ENCODE data around the gene XKR8. TPM values are rescaled to one million over a fixed set of nuclear protein-coding genes. Genes with fewer than 3 reads are reported as not detected.

XKR8 gene
- total RNA-seq, 1 experiment from 2014 or later, result 2.0 TPM

DNA sequence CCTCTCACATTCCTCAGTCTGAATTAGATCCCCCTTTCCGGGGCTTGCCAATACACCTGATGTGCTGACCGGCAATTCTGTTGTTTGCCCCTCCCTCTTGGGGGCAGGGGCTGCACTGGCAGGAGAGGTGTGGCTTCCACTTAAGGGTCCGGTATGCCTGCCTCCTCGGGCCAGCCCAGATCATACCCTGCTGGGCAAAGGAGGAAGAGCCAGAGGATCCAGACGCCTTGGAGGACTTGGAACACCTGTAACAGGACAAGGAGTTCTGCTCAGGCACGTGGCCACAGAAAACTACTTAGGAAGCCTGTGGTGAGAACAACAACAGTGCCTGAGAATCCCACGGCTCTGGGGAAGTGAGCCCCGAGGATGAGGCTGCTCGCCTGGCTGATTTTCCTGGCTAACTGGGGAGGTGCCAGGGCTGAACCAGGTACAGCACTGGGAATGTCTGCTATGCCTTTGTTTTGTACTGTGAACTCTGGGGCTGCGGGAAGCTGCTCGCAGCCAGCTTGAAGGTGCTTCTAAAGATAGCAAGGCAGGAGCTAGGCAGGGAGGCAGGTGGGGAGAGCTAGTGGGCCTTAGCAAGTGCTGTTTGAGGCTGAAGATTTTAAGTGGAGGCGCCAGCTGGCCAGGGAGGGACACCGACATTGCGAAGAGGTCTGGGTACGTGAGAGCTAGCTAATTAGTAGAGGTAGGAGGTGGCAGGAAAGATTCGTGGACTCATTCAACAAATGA, 24.8 kb upstream of the XKR8 start, which contains the start of gene SMPDL3B:
Gene SMPDL3B, plus strand, starts transcription at position 183 of the 732 bp plus-strand sequence. Its CDS starts 184 bp downstream, at position 367.
- Histone ChIP-seq H3K4me3 (ENCODE audit: low read length) (no peak within 1 kb of the TSS), H3K9ac (ENCODE audit: low read length) (no peak within 1 kb of the TSS)

DNA sequence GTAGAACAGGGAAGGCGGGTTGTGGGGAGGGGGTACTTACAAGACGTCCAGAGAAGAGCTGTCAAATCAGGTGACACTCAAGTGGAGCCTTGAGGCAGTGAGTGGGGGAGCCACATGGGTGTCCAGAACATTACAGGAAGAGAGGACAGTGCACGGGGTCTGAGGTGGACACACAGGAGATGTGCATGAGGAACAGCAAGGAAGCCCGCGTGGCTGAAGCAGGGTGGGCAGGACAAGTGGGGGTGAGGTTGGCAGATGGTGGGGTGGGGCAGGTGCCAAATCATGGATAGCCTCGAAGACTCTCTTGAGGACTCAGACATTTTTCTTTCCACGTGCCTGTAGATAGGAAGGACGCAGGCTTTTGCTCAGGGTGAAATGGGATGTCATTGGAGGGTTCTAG, 24.1 kb upstream of the XKR8 start:
- Histone ChIP-seq H3K4me1 (ENCODE audit: low read length) (peaks cover 14% of the 10 kb centered on the region), H2AFZ (ENCODE audit: low read length) (no peak overlapping the region), H3K9me3 (ENCODE audit: low read length) (no peaks in the 10 kb centered on the region)

More for the DNA sequence above, 24.8 kb upstream of the XKR8 start, which contains the start of gene SMPDL3B:
- DNase-seq, result no peak
- H3K9me3 ChIP-seq (ENCODE audit: low read length), result no peaks in the 10 kb centered on the region
- H3K9me2 ChIP-seq (replicated peaks; ENCODE audit: insufficient read depth, low read length), result no peaks in the 10 kb centered on the region
- H2AFZ ChIP-seq (ENCODE audit: low read length), result no peak within 1 kb of the TSS; the same call in 1 of the 2 replicates
- no peaks in the 10 kb centered on the region for H4K20me1 ChIP-seq (ENCODE audit: insufficient read depth, low read depth, low read length)
- no peaks in the 10 kb centered on the region for H3K27me3 ChIP-seq (ENCODE audit: low read length)
- H3K36me3 ChIP-seq (ENCODE audit: insufficient read depth, low read length), result no peaks in the 10 kb centered on the region
- H3K27ac ChIP-seq (ENCODE audit: low read length), result no peak within 1 kb of the TSS
- H3K4me1 ChIP-seq (ENCODE audit: low read length), result peaks cover 11% of the 10 kb centered on the region
- H3K4me2 ChIP-seq (ENCODE audit: low read depth, low read length, poor library complexity, severe bottlenecking), result no peak within 1 kb of the TSS
- H3K79me2 ChIP-seq (ENCODE audit: low read length), result no peaks in the 10 kb centered on the region

DNA sequence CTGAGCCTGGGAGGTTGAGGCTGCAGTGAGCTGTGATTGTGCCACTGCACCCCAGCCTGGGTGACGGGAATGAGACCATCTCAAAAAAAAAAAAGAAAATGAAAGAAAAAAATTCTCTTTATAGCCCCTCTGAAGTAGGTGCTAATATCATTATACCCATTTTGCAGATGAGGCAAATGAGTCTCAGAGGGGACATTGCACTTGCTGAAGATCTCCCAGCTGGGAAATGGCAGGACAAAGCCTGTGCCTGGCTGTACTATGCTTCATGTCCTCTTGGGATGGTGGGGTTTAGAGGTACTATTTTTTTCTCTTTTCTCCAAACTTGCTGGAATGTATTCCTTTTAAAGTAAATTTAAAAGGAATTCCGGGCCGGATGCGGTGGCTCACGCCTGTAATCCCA, 23.4 kb upstream of the XKR8 start:
- Histone ChIP-seq H3K9ac (ENCODE audit: low read length) (no peak overlapping the region), H3K9me2 (replicated peaks; ENCODE audit: insufficient read depth, low read length) (no peaks in the 10 kb centered on the region), H3K27me3 (ENCODE audit: low read length) (no peaks in the 10 kb centered on the region), H3K79me2 (ENCODE audit: low read length) (no peaks in the 10 kb centered on the region), H4K20me1 (ENCODE audit: insufficient read depth, low read depth, low read length) (no peaks in the 10 kb centered on the region), H3K4me1 (ENCODE audit: low read length) (peaks cover 14% of the 10 kb centered on the region), H3K36me3 (ENCODE audit: insufficient read depth, low read length) (no peaks in the 10 kb centered on the region), H2AFZ (ENCODE audit: low read length) (no peak overlapping the region), H3K4me2 (ENCODE audit: low read depth, low read length, poor library complexity, severe bottlenecking) (no peak overlapping the region), H3K27ac (ENCODE audit: low read length) (no peak overlapping the region), H3K9me3 (ENCODE audit: low read length) (no peaks in the 10 kb centered on the region), H3K4me3 (ENCODE audit: low read length) (no peak overlapping the region)
- DNase-seq, result no peak

More for the DNA sequence above, 24.1 kb upstream of the XKR8 start:
- Histone ChIP-seq H3K4me2 (ENCODE audit: low read depth, low read length, poor library complexity, severe bottlenecking) (no peak overlapping the region), H3K27ac (ENCODE audit: low read length) (no peak overlapping the region), H3K79me2 (ENCODE audit: low read length) (no peaks in the 10 kb centered on the region), H3K27me3 (ENCODE audit: low read length) (no peaks in the 10 kb centered on the region), H3K4me3 (ENCODE audit: low read length) (no peak overlapping the region), H3K36me3 (ENCODE audit: insufficient read depth, low read length) (no peaks in the 10 kb centered on the region), H4K20me1 (ENCODE audit: insufficient read depth, low read depth, low read length) (no peaks in the 10 kb centered on the region), H3K9me2 (replicated peaks; ENCODE audit: insufficient read depth, low read length) (no peaks in the 10 kb centered on the region), H3K9ac (ENCODE audit: low read length) (no peak overlapping the region)
- no peak for DNase-seq

DNA sequence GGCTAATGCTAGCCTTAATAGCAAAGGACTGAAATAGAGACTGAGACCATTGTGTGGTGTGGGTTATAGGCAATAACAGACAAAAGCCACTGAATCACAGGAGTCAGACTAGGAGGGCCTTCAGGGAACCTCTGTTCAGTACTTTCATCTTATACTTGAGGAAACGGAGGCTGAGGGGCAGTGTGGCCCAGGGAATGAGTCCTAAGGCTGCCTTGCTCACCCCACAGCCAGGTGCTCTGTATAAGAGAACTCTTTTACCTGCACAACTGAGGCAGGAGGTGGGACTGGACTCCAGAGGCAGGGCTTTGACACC, 22.3 kb upstream of the XKR8 start:
- H3K4me3 ChIP-seq (ENCODE audit: low read length), result no peak overlapping the region
- H3K9me3 ChIP-seq (ENCODE audit: low read length), result no peaks in the 10 kb centered on the region
- H3K27me3 ChIP-seq (ENCODE audit: low read length), result no peaks in the 10 kb centered on the region
- no peak for DNase-seq
- H4K20me1 ChIP-seq (ENCODE audit: insufficient read depth, low read depth, low read length), result no peaks in the 10 kb centered on the region
- no peak overlapping the region for H3K4me2 ChIP-seq (ENCODE audit: low read depth, low read length, poor library complexity, severe bottlenecking)
- H3K27ac ChIP-seq (ENCODE audit: low read length), result no peak overlapping the region
- H3K4me1 ChIP-seq (ENCODE audit: low read length), result peaks cover 7% of the 10 kb centered on the region
- no peak overlapping the region for H3K9ac ChIP-seq (ENCODE audit: low read length)
- no peaks in the 10 kb centered on the region for H3K36me3 ChIP-seq (ENCODE audit: insufficient read depth, low read length)
- no peak overlapping the region for H2AFZ ChIP-seq (ENCODE audit: low read length)
- H3K79me2 ChIP-seq (ENCODE audit: low read length), result no peaks in the 10 kb centered on the region
- no peaks in the 10 kb centered on the region for H3K9me2 ChIP-seq (replicated peaks; ENCODE audit: insufficient read depth, low read length)

DNA sequence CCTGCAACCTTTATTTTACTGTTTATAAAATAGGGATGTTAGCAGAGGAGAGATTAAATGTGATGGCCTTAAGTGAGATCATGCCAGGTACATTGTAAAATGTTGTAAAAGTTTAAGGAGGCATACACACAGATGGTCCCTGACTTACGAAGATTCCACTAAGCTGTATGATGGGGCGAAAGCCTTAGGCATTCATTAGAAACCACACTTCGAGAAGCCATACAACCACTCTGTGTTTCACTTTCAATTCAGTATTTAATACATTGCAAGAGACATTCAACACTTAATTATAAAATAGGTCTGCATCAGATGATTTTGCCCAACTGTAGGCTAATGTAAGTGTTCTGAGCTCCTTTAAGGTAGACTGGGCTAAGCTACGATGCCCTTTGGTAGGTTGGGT, 21.3 kb upstream of the XKR8 start:
- H3K9me2 ChIP-seq (replicated peaks; ENCODE audit: insufficient read depth, low read length), result no peaks in the 10 kb centered on the region
- no peak overlapping the region for H2AFZ ChIP-seq (ENCODE audit: low read length)
- no peak overlapping the region for H3K9ac ChIP-seq (ENCODE audit: low read length)
- no peak overlapping the region for H3K4me3 ChIP-seq (ENCODE audit: low read length)
- H3K79me2 ChIP-seq (ENCODE audit: low read length), result no peaks in the 10 kb centered on the region
- no peaks in the 10 kb centered on the region for H3K9me3 ChIP-seq (ENCODE audit: low read length)
- DNase-seq, result no peak
- peaks cover 4% of the 10 kb centered on the region for H3K4me1 ChIP-seq (ENCODE audit: low read length)
- H3K27me3 ChIP-seq (ENCODE audit: low read length), result no peaks in the 10 kb centered on the region
- no peak overlapping the region for H3K4me2 ChIP-seq (ENCODE audit: low read depth, low read length, poor library complexity, severe bottlenecking)
- H4K20me1 ChIP-seq (ENCODE audit: insufficient read depth, low read depth, low read length), result no peaks in the 10 kb centered on the region
- H3K27ac ChIP-seq (ENCODE audit: low read length), result no peak overlapping the region
- no peaks in the 10 kb centered on the region for H3K36me3 ChIP-seq (ENCODE audit: insufficient read depth, low read length)

DNA sequence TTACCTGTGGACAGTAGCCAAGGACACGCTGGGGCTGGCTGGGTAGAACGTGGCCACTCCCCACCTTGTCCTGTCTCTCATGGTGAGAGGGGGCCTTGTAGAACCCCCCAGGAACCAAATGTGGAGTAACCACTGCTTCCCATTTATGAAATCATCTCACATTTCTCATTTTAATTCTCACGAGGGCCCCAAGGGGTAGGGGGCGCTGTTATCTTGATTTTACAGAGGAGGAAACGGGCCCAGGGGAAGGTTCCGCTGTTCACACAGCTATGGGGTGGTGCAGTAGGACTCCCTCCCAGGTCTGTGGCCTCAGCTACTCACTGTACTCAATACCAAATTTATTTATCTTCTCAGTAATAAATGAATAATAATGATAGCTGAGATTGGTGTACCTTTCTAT, 19.5 kb upstream of the XKR8 start:
- Histone ChIP-seq H2AFZ (ENCODE audit: low read length) (peak overlapping the region; percentile 95), H3K27ac (ENCODE audit: low read length) (no peak overlapping the region)

DNA sequence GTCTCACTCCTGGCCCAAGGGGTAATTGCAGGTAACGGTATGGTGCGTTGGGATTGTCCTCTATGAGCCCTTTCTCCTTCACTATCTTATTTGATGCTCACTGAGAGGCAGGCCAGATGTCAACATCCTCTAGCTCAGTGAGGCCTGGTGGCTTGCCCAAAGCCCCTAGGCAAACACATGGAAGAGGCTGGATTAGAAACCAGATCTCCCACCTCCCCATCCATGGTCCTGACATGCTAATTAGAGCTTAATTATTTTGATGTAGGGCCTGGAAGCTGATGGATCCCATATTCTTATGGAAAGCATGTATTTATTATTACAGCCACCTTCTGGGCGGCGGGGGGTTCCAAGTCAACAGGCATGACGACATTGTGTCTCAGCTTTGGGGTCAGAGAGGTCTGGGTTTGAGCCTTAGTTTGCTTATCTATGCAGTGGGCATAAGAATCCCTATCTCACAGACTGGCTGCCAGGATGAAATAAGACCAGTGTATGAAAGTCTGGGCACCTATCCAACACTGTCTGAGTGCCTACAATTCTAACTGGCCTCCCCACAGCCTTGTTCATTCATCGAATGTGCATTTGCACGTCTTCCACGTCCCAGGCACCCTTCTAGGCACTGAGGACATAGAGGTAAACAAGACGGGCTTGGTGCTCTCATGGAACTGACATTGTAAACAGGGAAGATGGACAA, 18.8 kb upstream of the XKR8 start:
- Histone ChIP-seq H3K27ac (ENCODE audit: low read length) (no peak overlapping the region), H3K9me3 (ENCODE audit: low read length) (no peaks in the 10 kb centered on the region), H3K36me3 (ENCODE audit: insufficient read depth, low read length) (no peaks in the 10 kb centered on the region), H2AFZ (ENCODE audit: low read length) (no peak overlapping the region), H3K9ac (ENCODE audit: low read length) (no peak overlapping the region), H4K20me1 (ENCODE audit: insufficient read depth, low read depth, low read length) (no peaks in the 10 kb centered on the region), H3K4me2 (ENCODE audit: low read depth, low read length, poor library complexity, severe bottlenecking) (no peak overlapping the region), H3K79me2 (ENCODE audit: low read length) (no peaks in the 10 kb centered on the region), H3K4me1 (ENCODE audit: low read length) (peaks cover 4% of the 10 kb centered on the region), H3K4me3 (ENCODE audit: low read length) (no peak overlapping the region), H3K9me2 (replicated peaks; ENCODE audit: insufficient read depth, low read length) (no peaks in the 10 kb centered on the region), H3K27me3 (ENCODE audit: low read length) (no peaks in the 10 kb centered on the region)
- no peak for DNase-seq

More for the DNA sequence above, 19.5 kb upstream of the XKR8 start:
- Histone ChIP-seq H3K9ac (ENCODE audit: low read length) (peak overlapping the region; percentile 34; the same call in 1 of the 2 replicates), H3K4me1 (ENCODE audit: low read length) (peaks cover 4% of the 10 kb centered on the region), H3K27me3 (ENCODE audit: low read length) (no peaks in the 10 kb centered on the region), H3K9me2 (replicated peaks; ENCODE audit: insufficient read depth, low read length) (no peaks in the 10 kb centered on the region), H3K79me2 (ENCODE audit: low read length) (no peaks in the 10 kb centered on the region), H4K20me1 (ENCODE audit: insufficient read depth, low read depth, low read length) (no peaks in the 10 kb centered on the region), H3K36me3 (ENCODE audit: insufficient read depth, low read length) (no peaks in the 10 kb centered on the region), H3K9me3 (ENCODE audit: low read length) (no peaks in the 10 kb centered on the region), H3K4me3 (ENCODE audit: low read length) (no peak overlapping the region), H3K4me2 (ENCODE audit: low read depth, low read length, poor library complexity, severe bottlenecking) (no peak overlapping the region)
- peak; percentile 92 for DNase-seq

DNA sequence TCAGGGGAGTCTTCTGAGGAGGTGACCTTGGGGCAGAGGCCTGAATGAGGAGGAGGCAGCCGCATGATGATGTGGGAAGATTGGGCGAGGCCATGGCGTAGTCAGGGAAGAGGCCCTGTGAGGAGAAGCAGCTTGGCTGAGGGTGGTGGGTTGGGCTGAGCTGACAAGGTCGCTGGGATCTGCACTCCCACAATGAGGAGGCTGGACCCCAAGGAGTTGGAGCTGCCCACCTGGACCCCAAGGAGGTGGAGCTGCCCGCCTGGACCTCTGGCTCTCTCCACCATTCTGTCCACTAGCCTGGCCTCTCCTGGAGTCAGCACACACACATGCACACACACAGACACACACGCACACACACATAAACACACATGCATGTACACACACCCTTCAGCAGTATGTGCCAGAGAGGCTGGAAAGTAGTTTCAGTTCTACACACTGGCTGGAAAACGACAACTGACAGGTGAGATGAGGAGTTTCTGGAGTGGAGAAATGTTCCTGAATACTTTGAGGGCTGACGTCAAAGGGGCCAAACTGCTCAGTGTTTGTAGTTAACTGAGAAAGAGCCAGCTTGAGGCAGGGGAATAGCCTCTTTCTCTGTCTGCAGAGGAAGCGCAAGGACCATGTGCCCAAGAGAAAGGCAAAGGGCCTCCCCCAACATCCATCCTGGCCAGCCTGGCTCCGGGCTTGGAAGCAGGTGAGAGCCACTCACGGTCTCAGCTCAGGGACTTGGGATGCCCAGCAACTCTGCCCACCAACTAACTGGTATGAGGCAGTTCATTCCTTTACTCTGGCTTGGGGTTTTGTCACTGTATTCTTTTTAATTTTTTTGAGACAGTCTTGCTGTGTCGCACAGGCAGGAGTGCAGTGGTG, 17.9 kb upstream of the XKR8 start:
- no peak for DNase-seq
- Histone ChIP-seq H3K9me3 (ENCODE audit: low read length) (no peaks in the 10 kb centered on the region), H3K4me2 (ENCODE audit: low read depth, low read length, poor library complexity, severe bottlenecking) (no peak overlapping the region), H3K27me3 (ENCODE audit: low read length) (no peaks in the 10 kb centered on the region), H3K36me3 (ENCODE audit: insufficient read depth, low read length) (no peaks in the 10 kb centered on the region), H3K9ac (ENCODE audit: low read length) (no peak overlapping the region), H3K9me2 (replicated peaks; ENCODE audit: insufficient read depth, low read length) (no peaks in the 10 kb centered on the region), H2AFZ (ENCODE audit: low read length) (no peak overlapping the region), H3K4me1 (ENCODE audit: low read length) (peaks cover 4% of the 10 kb centered on the region), H3K4me3 (ENCODE audit: low read length) (no peak overlapping the region), H3K27ac (ENCODE audit: low read length) (no peak overlapping the region), H4K20me1 (ENCODE audit: insufficient read depth, low read depth, low read length) (no peaks in the 10 kb centered on the region), H3K79me2 (ENCODE audit: low read length) (no peaks in the 10 kb centered on the region)
